Measurements from ENCODE around the gene IQCN.

DNA sequence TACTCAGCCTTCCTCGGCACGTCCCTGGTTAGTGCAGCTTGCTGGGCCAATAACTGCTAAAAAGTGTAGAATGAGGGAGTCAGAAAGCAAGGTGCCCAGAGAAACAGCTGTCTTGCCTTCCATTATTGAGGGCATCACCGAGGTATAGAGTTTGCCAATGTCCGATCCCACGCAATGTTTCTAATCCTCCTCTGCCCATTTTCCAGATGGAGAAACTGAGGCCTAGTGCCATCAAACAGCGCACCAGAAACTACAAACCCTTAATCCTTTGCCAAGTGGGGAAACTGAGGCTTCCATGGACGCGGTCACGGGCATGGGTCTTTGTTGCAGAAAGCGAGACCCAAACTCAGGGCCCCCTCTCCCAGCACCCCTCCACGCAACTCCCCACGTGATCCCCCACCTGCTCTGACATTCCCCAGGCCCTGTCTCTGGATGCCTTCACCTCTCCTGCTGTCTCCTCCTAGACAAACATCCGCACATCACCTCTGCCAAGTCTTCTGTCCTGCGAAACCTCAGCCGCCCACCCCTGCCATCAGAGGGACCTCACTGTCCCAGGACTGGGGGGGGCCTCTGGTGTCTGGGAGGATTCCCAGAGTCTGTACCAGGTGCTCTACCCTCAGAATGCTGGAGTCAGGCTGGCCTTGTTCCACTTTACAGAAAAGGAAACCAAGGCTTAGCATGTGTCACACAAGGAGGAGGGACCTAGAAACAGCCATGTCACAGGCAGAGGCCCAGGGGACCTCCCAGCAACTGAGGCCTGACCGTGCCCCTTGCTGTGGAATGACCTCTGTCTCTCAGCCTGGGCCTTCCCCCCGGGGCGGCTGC is 47.1 kb downstream of the IQCN start:
- TF ChIP-seq CBX5 (IDR thresholded peaks at IDR 0.05; ENCODE audit: low read depth) (no peak), JUNB (IDR thresholded peaks at IDR 0.05) (no peak), SIN3A (IDR thresholded peaks at IDR 0.05; ENCODE audit: low read depth, low read length) (no peak), MTA3 (IDR thresholded peaks at IDR 0.05; ENCODE audit: borderline replicate concordance, low read length) (no peak), SUZ12 (IDR thresholded peaks at IDR 0.05; ENCODE audit: unreplicated experiment) (no peak), JUND (IDR thresholded peaks at IDR 0.05; ENCODE audit: low read depth, low read length) (no peak), USF1 (IDR thresholded peaks at IDR 0.05; ENCODE audit: borderline replicate concordance, extremely low read length, insufficient read depth, low read depth, low read length) (no peak)
